GM10266 (cell line): ENCODE data around the gene ITCH.

Experiments
- DNase-seq: peaks from one replicate; pipeline ENCODE4 v3.0.0; 2012; ENCODE audit errors: extremely low spot score
- CTCF ChIP-seq: IDR thresholded peaks from 2 replicates; pipeline ENCODE4 v1.5.1; 2012; ENCODE audit warnings: mild to moderate bottlenecking, low read depth; ENCODE audit not compliant: control insufficient read depth, insufficient read depth; ENCODE audit errors: missing control alignments

ITCH gene

GRCh38 chr20:34443546-34443945 is 80.5 kb downstream of the ITCH start:
- TF ChIP-seq CTCF, result no peak
- DNase-seq, result no peak

GRCh38 chr20:34445177-34446065 is 82.3 kb downstream of the ITCH start:
- no peak for TF ChIP-seq CTCF

GRCh38 chr20:34448517-34448916 is 85.4 kb downstream of the ITCH start:
- DNase-seq, result no peak
- no peak for TF ChIP-seq CTCF

More at GRCh38 chr20:34445177-34446065, 82.3 kb downstream of the ITCH start:
- DNase-seq, result no peak

GRCh38 chr20:34449674-34450592 is 86.9 kb downstream of the ITCH start:
- no peak for TF ChIP-seq CTCF

GRCh38 chr20:34452281-34452982 is 89.4 kb downstream of the ITCH start:
- no peak for TF ChIP-seq CTCF
- no peak for DNase-seq

More at GRCh38 chr20:34449674-34450592, 86.9 kb downstream of the ITCH start:
- no peak for DNase-seq

- no peak for DNase-seq
- no peak for TF ChIP-seq CTCF
Observed at GRCh38 chr20:34458631-34459030, 95.6 kb downstream of the ITCH start.
